NT2/D1 (cell line): ENCODE data around the gene HEXB.
"Not testable (repeated sequence)": the region's sequence is repeated elsewhere in the genome, so short reads cannot be mapped to it uniquely, and the experiment has no call there.

ENCODE experiments used
- DNase-seq: peaks from one replicate; pipeline ENCODE4 v3.0.0-alpha.2; 2011; ENCODE audit warnings: low read depth, low spot score
- H3K27me3 ChIP-seq: 2 replicates; pipeline ENCODE4 v1.6.0; 2011; ENCODE audit warnings: mild to moderate bottlenecking; ENCODE audit not compliant: insufficient read length, insufficient read depth
- H3K36me3 ChIP-seq: 2 replicates; pipeline ENCODE4 v1.6.1; 2011; ENCODE audit warnings: mild to moderate bottlenecking, low read length, mixed read lengths; ENCODE audit not compliant: insufficient read depth, insufficient read length
- H3K4me1 ChIP-seq: 2 replicates; pipeline ENCODE4 v1.5.1; 2011; ENCODE audit not compliant: insufficient read depth, insufficient read length
- H3K4me3 ChIP-seq: 2 replicates; pipeline ENCODE4 v1.5.1; 2011; ENCODE audit warnings: low read depth; ENCODE audit not compliant: insufficient read length
- H3K9ac ChIP-seq: 2 replicates; pipeline ENCODE4 v1.6.0; 2011; ENCODE audit warnings: low read depth; ENCODE audit not compliant: insufficient read length
- H3K9me3 ChIP-seq: 2 replicates; pipeline ENCODE4 v1.5.1; 2011; ENCODE audit warnings: mild to moderate bottlenecking, low read length; ENCODE audit not compliant: insufficient read depth
- SUZ12 ChIP-seq: IDR thresholded peaks from 2 replicates; pipeline ENCODE4 v1.6.1; 2011; ENCODE audit not compliant: insufficient read length, insufficient read depth; ENCODE audit errors: extremely low read depth
- YY1 ChIP-seq: IDR thresholded peaks from 2 replicates; pipeline ENCODE4 v1.6.1; 2011; ENCODE audit not compliant: insufficient read length, insufficient read depth
- ZNF274 ChIP-seq: IDR thresholded peaks from 2 replicates; pipeline ENCODE4 v1.6.1; 2011; ENCODE audit warnings: mild to moderate bottlenecking, low read depth, low read length

Gene HEXB

GRCh38 chr5:74738406-74738805 lies 53.4 kb downstream of the HEXB start:
- TF ChIP-seq ZNF274 (no peak), YY1 (no peak), SUZ12 (no peak)
- H3K36me3 ChIP-seq, result peaks cover 48% of the 10 kb centered on the region
- H3K27me3 ChIP-seq, result no peaks in the 10 kb centered on the region
- H3K9ac ChIP-seq, result no peak overlapping the region
- DNase-seq, result no peak
- no peak overlapping the region for H3K4me3 ChIP-seq
- no peaks in the 10 kb centered on the region for H3K4me1 ChIP-seq
- no peaks in the 10 kb centered on the region for H3K9me3 ChIP-seq

- H3K4me1 ChIP-seq, H3K4me3 ChIP-seq, H3K27me3 ChIP-seq, H3K9me3 ChIP-seq, H3K9ac ChIP-seq, DNase-seq: not testable (repeated sequence)
- peaks cover 39% of the 10 kb centered on the region for H3K36me3 ChIP-seq
These were observed 63.7 kb downstream of the HEXB start for GRCh38 chr5:74748742-74749141.

GRCh38 chr5:74761241-74761640 lies 76.2 kb downstream of the HEXB start:
- no peak for TF ChIP-seq ZNF274
- no peak for TF ChIP-seq SUZ12
- no peak for TF ChIP-seq YY1
- Histone ChIP-seq H3K4me3 (no peak overlapping the region), H3K36me3 (peaks cover 53% of the 10 kb centered on the region), H3K4me1 (no peaks in the 10 kb centered on the region), H3K9me3 (no peaks in the 10 kb centered on the region), H3K27me3 (no peaks in the 10 kb centered on the region), H3K9ac (no peak overlapping the region)
- no peak for DNase-seq

GRCh38 chr5:74762599-74762998 lies 77.6 kb downstream of the HEXB start:
- TF ChIP-seq ZNF274 (no peak), YY1 (no peak), SUZ12 (no peak)
- Histone ChIP-seq H3K36me3 (peaks cover 43% of the 10 kb centered on the region), H3K4me1 (no peaks in the 10 kb centered on the region), H3K27me3 (no peaks in the 10 kb centered on the region), H3K9ac (no peak overlapping the region), H3K9me3 (no peaks in the 10 kb centered on the region), H3K4me3 (no peak overlapping the region)
- no peak for DNase-seq

- TF ChIP-seq YY1 (no peak), ZNF274 (no peak), SUZ12 (no peak)
- Histone ChIP-seq H3K27me3 (no peaks in the 10 kb centered on the region), H3K9me3 (no peaks in the 10 kb centered on the region), H3K4me1 (no peaks in the 10 kb centered on the region), H3K9ac (no peak overlapping the region), H3K4me3 (no peak overlapping the region), H3K36me3 (peaks cover 40% of the 10 kb centered on the region)
- DNase-seq, result no peak
These were observed 78.5 kb downstream of the HEXB start for GRCh38 chr5:74763504-74763903.

- DNase-seq, result no peak
- Histone ChIP-seq H3K4me1 (no peaks in the 10 kb centered on the region), H3K36me3 (peaks cover 43% of the 10 kb centered on the region), H3K9ac (no peak overlapping the region), H3K9me3 (no peaks in the 10 kb centered on the region), H3K27me3 (no peaks in the 10 kb centered on the region), H3K4me3 (no peak overlapping the region)
- TF ChIP-seq SUZ12 (no peak), ZNF274 (no peak), YY1 (no peak)
These were observed 80.2 kb downstream of the HEXB start for GRCh38 chr5:74765201-74765600.

- no peak for DNase-seq
- H3K4me1 ChIP-seq, result no peaks in the 10 kb centered on the region
- H3K9ac ChIP-seq, result peak overlapping the region; percentile 38
- no peaks in the 10 kb centered on the region for H3K27me3 ChIP-seq
- peak overlapping the region; percentile 91 for H3K4me3 ChIP-seq
- peaks cover 44% of the 10 kb centered on the region for H3K36me3 ChIP-seq
- H3K9me3 ChIP-seq, result no peaks in the 10 kb centered on the region
- TF ChIP-seq ZNF274, result no peak
- no peak for TF ChIP-seq SUZ12
- no peak for TF ChIP-seq YY1
These were observed 80.9 kb downstream of the HEXB start for GRCh38 chr5:74765929-74766328.

GRCh38 chr5:74766418-74766848 lies 81.4 kb downstream of the HEXB start:
- no peaks in the 10 kb centered on the region for H3K9me3 ChIP-seq
- no peak for TF ChIP-seq ZNF274
- no peak for TF ChIP-seq SUZ12
- no peak for TF ChIP-seq YY1
- DNase-seq, result no peak
- H3K9ac ChIP-seq, result peak overlapping the region; percentile 90
- H3K36me3 ChIP-seq, result peaks cover 44% of the 10 kb centered on the region
- peak overlapping the region; percentile 91 for H3K4me3 ChIP-seq
- H3K4me1 ChIP-seq, result no peaks in the 10 kb centered on the region
- H3K27me3 ChIP-seq, result no peaks in the 10 kb centered on the region
